NB4 (cell line): ENCODE data around the gene F7.

Experiments used
- MYC ChIP-seq: IDR thresholded peaks from 2 replicates; pipeline ENCODE4 v1.6.1; 2011; ENCODE audit warnings: low read depth, low read length
- POLR2A ChIP-seq: IDR thresholded peaks from 2 replicates; pipeline ENCODE4 v1.6.1; 2011; ENCODE audit warnings: mild to moderate bottlenecking; ENCODE audit not compliant: insufficient read length; ENCODE audit errors: extremely low read depth
- TF ChIP-seq, protein P1 (sequence below): IDR thresholded peaks from one replicate; pipeline ENCODE4 v1.5.1; 2012; ENCODE audit warnings: low read depth, low read length
- TF ChIP-seq, protein P2 (sequence below): IDR thresholded peaks from 2 replicates; pipeline ENCODE4 v1.6.1; 2011; ENCODE audit warnings: low read depth, low read length

DNA sequence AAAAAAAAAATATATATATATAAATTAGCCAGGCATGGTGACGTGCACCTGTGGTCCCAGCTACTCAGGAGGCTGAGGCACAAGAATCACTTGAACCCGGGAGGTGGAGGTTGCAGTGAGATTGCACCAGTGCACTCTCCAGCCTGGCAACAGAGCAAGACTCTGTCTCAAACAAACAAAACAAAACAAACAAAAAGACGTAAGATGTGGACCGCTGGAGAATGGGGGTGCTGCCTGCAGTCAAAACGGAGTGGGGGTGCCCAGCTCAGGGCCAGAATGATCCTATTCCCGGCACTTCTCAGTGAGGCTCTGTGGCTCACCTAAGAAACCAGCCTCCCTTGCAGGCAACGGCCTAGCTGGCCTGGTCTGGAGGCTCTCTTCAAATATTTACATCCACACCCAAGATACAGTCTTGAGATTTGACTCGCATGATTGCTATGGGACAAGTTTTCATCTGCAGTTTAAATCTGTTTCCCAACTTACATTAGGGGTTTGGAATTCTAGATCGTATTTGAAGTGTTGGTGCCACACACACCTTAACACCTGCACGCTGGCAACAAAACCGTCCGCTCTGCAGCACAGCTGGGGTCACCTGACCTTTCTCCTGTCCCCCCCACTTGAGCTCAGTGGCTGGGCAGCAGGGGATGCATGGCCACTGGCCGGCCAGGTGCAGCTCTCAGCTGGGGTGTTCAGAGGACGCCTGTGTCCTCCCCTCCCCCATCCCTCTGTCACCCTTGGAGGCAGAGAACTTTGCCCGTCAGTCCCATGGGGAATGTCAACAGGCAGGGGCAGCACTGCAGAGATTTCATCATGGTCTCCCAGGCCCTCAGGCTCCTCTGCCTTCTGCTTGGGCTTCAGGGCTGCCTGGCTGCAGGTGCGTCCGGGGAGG is at the start of gene F7:
- TF ChIP-seq POLR2A (no peak), MYC (no peak)
- TF ChIP-seq, protein P1, sequence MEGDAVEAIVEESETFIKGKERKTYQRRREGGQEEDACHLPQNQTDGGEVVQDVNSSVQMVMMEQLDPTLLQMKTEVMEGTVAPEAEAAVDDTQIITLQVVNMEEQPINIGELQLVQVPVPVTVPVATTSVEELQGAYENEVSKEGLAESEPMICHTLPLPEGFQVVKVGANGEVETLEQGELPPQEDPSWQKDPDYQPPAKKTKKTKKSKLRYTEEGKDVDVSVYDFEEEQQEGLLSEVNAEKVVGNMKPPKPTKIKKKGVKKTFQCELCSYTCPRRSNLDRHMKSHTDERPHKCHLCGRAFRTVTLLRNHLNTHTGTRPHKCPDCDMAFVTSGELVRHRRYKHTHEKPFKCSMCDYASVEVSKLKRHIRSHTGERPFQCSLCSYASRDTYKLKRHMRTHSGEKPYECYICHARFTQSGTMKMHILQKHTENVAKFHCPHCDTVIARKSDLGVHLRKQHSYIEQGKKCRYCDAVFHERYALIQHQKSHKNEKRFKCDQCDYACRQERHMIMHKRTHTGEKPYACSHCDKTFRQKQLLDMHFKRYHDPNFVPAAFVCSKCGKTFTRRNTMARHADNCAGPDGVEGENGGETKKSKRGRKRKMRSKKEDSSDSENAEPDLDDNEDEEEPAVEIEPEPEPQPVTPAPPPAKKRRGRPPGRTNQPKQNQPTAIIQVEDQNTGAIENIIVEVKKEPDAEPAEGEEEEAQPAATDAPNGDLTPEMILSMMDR, result no peak
- TF ChIP-seq, protein P2, sequence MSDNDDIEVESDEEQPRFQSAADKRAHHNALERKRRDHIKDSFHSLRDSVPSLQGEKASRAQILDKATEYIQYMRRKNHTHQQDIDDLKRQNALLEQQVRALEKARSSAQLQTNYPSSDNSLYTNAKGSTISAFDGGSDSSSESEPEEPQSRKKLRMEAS, result no peak
